Ovary (tissue), 3 donors: Measurements from ENCODE around the gene FAM20C.

Experiments
- EP300 ChIP-seq: sonication (generic); formaldehyde crosslinking; IDR thresholded peaks from one replicate; pipeline ENCODE4 v1.6.1; 2017; ENCODE audit warnings: antibody characterized with exemption
- POLR2A ChIP-seq: fragments of 450-650 bp; IDR thresholded peaks from one replicate; pipeline ENCODE4 v1.6.1; 2017; ENCODE audit warnings: antibody characterized with exemption, mild to moderate bottlenecking, moderate library complexity
- TF ChIP-seq, protein P1 (sequence below), 3 donors: fragments of 450-650 bp in 2 of 3; fragments of 200-600 bp in 1 of 3; IDR thresholded peaks; one replicate each; pipeline versions ENCODE4 v1.5.1 to v1.8.0; 2016 to 2022; ENCODE audit warnings: antibody characterized with exemption in 3 of 3, mild to moderate bottlenecking in 1 of 3
- donor health status: DM: no; HTN: no; CAD: no.

GRCh38 chr7:150811-151221 lies 41.6 kb upstream of the FAM20C start:
- TF ChIP-seq, protein P1, sequence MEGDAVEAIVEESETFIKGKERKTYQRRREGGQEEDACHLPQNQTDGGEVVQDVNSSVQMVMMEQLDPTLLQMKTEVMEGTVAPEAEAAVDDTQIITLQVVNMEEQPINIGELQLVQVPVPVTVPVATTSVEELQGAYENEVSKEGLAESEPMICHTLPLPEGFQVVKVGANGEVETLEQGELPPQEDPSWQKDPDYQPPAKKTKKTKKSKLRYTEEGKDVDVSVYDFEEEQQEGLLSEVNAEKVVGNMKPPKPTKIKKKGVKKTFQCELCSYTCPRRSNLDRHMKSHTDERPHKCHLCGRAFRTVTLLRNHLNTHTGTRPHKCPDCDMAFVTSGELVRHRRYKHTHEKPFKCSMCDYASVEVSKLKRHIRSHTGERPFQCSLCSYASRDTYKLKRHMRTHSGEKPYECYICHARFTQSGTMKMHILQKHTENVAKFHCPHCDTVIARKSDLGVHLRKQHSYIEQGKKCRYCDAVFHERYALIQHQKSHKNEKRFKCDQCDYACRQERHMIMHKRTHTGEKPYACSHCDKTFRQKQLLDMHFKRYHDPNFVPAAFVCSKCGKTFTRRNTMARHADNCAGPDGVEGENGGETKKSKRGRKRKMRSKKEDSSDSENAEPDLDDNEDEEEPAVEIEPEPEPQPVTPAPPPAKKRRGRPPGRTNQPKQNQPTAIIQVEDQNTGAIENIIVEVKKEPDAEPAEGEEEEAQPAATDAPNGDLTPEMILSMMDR (IDR thresholded peaks at IDR 0.05): no peak
- TF ChIP-seq POLR2A (no peak), EP300 (no peak)
